GM21447 (cell line): ENCODE measurements around the gene CCDC191.
A peak's percentile ranks its signal among the peaks of the same experiment; 100 is the strongest.

Experiments
- ATAC-seq: cut with Tn5 transposase; IDR thresholded peaks from one replicate; pipeline ENCODE4 v1.9.1; 2021; ENCODE audit not compliant: unreplicated experiment

The CCDC191 gene

DNA sequence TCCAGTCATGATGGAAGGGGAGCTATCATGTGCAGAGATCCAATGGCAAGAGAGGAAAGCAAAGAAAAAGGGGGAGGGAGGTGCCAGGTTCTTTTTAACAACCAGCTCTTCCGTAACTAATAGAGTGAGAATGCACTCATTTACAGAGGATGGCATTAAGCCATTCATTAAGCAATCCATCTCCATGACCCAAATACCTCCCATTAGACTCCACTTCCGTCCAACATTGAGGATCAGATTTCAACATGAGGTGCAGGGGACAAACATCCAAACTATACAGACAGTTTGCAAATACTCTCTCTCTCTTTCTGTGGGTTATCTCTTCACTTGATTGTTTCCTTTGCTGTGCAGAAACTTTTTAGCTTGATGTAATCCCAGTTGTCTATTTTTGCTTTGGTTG lies 87.3 kb downstream of the CCDC191 start:
- ATAC-seq, result no peak

DNA sequence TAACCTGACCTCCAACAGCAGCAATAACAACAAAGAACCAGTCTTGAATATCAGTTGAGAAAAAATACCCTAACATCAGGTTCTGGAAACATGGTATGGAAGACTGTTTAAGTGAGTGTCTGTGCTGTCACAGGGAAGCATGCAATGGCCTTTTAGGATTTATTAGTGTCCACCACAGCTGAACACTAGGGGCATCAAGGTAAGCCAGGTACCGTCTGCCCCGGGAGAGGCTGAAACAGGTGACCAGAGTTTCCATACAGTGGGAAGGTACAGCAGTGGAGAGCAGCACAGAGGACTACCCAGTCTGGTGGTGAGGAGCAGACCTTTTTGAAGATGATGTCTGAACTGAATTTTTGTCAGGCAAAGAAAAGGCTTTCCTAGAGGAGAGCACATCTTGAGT lies 90.2 kb downstream of the CCDC191 start:
- no peak for ATAC-seq

DNA sequence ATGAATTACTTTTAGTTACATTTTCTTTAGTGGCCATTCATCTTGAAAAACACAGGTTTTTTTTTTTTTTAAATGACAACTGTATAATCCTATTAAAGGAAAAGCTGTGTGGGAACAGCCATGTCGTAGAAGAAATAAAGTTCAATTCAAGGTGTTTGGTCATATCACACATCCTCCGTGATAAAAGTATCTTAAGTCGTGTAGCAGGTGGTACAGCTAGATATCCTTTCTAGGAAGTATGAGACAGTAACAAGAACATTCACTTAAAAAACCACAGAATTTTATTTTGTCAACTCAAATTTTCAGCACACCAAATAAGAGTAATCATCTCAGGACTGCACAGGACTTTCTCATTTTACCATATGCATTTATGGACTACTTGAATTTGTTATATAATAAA lies 92.4 kb downstream of the CCDC191 start:
- no peak for ATAC-seq

DNA sequence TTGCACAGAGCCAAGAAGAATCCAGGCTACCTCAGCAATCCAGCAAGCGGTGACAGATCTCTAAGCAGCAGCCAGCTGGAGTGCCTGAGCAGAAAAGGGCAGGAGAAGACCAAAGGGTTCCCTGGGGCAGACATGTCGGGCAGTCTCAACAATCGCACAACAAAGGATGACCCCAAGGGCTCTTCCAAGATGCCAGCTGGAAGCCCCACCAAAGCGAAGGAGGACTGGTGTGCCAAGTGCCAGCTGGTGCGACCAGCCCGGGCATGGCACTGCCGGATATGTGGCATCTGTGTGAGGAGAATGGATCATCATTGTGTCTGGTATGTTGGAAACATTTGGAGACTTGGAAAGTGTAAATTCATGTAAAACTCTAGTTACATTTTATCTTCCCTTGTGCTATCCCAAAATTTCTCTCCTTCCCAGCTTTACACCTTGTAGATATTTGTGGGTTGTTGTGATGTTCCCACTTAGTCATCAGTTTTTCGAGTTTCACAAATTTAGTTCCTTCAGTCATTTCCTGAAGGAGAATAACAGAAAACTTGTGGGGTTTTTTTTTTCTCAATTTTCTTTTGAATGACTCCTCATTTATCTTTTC lies 102.1 kb downstream of the CCDC191 start:
- ATAC-seq, result no peak

DNA sequence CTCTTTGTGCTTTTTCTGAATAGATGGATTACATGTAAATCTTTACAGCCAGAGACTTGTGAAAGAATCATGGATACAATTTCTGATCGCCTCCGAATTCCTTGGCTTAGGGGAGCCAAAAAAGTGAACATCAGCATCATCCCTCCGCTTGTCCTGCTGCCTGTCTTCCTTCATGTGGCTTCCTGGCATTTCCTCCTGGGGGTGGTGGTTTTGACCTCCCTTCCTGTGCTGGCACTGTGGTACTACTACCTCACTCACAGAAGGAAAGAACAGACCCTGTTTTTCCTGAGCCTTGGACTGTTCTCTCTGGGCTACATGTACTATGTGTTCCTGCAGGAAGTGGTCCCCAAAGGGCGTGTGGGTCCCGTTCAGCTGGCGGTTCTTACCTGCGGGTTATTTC lies 102.6 kb downstream of the CCDC191 start:
- ATAC-seq, result no peak

DNA sequence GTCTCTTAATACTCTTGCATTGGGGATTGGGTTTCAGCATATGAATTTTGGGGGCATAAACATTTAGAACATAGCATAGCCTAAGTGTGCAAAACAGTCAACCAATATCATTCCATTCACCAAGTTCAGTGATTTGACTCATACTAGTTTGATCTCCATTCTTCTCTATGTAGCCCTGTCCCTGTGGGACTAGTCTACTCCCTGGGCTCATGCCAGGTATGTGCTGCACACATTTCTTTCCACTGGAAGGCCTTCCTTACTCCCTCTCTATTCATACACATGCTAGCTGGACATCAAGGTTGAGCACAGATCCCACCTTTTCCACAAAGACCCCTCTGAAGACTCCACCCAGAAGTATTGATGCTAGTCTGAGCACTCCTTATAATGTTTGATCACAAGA lies 103.4 kb downstream of the CCDC191 start:
- ATAC-seq, result no peak

DNA sequence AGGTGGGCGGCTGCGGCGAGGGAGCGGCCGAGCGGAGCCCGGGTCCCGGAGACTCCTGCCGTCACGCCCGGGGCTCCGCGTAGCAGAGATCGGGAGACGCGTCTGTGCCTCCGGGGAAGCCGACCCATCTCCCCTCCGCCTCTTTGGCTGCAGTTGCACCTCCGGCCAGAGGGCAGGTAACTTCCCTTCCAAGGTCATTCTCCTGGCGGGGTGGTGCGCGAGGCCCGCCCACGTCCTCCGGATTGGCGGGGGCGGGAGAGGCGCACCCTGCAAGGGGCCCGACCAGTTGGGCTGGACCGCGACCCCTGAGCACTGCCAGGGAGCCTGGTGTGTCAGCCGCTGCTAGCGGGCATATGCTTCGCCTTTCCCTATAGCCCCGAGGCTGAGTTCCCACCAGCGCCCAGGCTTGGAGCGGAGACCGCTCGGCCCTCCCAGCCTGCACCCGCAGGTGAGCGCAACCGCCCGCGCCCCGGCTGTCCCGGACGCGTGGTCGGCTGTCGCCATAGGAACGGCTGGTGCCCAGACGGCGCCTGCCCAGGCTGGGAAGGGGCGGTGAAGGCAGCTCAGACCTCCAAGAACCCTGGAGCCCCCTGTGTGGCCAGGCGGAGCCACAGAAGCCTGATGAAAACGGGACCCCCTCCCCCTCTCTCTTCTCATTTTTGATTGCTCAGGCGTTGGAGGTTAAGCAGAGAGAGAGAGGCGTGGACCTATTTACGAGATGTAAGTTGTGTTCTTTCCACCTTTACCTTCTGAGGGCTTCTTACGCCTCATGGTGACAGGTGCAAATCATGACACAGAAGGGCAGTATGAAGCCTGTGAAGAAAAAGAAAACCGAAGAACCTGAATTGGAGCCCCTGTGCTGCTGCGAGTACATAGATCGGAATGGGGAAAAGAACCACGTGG lies 108.1 kb downstream of the CCDC191 start:
- ATAC-seq, result peak; percentile 46

DNA sequence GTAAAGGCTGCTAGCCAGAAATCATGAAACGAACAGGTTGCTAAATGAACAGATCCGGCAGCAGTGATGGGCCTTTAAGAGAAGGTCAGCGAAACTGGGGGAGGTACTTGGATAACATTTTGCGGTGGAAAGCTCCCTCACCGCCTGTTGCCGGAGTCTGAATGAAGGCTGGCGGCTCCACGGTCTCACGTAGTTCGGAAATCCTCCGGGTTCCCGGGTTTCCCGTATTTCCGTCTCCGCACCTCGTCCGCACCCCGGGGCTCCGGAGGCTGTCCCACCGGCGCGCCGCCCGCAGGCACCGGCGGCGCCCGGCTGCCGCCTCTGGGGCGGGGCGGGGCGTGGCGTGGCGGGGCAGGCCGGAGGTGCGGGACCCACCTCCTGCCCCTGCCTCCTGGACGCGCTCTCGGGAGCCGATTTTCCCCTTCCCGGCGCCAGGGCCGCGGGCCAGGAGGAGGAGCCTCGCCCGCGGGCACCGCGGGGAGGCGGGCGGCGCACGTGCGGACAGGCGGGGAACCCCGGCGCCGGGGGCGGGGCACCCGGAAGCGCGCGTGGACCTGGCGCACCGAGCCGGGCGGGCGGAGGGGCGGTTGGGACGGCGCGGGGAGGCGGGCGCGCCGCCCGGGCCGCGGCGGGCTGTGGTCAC lies 108.8 kb downstream of the CCDC191 start, which contains the start of gene ZDHHC23:
ZDHHC23 (plus strand) TSS at position 642 of the 643 bp plus-strand sequence. CDS start 790 bp downstream, outside the sequence.
- peak; percentile 68 for ATAC-seq

DNA sequence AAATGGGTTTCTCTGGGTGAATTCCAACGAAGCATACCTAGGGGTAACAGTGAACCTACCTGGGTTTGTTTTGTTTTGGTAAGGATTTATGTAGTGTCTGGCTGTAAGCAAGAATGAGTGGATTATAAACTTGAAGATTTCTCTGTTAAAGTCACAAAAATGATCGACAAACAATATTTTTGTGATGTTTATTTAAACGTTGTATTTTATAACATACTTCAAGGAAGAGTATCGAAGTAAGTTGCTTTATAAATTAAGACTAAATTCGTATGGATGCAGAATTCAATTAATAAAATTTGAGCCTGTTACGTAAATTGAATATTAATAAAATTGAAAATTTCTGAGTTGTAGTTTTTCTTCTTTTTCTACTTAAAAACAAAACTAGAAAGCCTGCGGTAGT lies 109.5 kb downstream of the CCDC191 start:
- no peak for ATAC-seq

DNA sequence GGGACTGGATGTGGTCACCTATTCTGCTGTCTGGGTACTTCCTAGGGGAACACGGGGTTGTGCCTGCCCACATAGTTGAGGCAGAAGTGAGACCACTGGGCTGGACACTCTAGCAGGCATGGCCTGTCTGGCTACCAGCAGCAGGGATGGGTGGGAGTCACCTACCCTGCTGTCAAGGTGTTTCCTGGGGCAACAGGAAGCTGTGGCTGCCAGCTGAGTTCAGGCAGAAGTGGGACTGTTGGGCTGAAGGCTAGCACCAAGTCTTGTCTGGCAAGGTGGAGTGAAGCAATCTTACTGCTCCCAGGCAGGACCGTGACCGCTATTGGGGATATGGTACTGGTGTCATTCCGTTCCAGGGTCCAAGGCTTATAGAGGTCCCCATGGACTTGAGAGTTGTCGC lies 128.8 kb downstream of the CCDC191 start:
- no peak for ATAC-seq

DNA sequence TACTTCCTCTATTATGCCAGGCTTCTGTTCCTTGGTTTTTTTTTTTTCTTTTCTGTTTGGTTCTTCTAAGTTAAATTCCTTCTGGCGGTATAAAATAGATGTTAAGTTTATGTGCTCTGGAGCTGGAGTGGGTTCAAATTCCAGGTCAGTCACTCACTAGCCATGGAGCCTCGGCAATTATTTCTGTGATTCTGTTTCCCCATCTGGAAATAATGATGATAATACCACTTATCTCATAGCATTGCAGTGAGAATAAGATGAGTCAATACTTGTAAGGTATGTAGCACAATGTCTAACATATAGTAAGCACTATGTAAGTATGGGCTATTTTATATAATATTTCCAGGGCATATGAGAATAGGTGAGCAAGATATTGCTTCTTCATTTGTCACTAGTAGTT lies 141.7 kb downstream of the CCDC191 start:
- no peak for ATAC-seq
